ENCODE measurements around the gene CFAP77.

DNA sequence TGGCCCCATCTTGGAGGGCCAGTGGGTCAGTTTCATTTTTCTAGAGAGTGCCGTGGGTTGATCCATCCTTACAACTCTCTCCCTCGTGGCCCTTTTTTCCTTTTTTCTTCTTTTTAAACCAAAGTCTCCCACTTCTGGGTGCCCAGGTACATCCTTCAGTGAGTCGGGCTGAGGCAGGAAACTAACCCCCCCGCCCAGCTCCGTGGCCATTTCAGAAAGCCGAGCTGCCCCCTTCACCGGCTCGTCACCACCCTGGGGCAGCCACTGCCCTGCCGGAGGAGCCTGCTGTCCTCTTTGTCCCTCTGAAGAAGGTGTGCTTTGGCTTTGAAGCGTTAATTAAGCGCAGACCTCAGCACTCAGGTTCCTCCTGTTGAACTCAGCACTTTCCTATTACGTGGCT, 5.2 kb downstream of the CFAP77 start:
- TF ChIP-seq EP300 (conservative IDR thresholded peaks at IDR 0.05; ENCODE audit: poor library complexity, severe bottlenecking) (no peak), CTCF (IDR thresholded peaks at IDR 0.05; ENCODE audit: poor library complexity, severe bottlenecking) (no peak), SMC3 (conservative IDR thresholded peaks at IDR 0.05; ENCODE audit: poor library complexity) (no peak), POLR2AphosphoS5 (IDR thresholded peaks at IDR 0.05) (no peak), RAD21 (conservative IDR thresholded peaks at IDR 0.05) (no peak)
